Measurements from ENCODE around the gene OMP.

GRCh38 chr11:77108436-77108835 is 5.8 kb downstream of the OMP start:
- TF ChIP-seq CTCF (conservative IDR thresholded peaks at IDR 0.05) (no peak), EZH2 (IDR thresholded peaks at IDR 0.05; ENCODE audit: low read depth) (no peak)

Data from PC-9 (cell line).